GM21786 (cell line): ENCODE measurements around the gene TMEM178B.

Experiments used
- ATAC-seq: cut with Tn5 transposase; IDR thresholded peaks from one replicate; pipeline ENCODE4 v1.9.1; 2021; ENCODE audit not compliant: unreplicated experiment

TMEM178B gene

GRCh38 chr7:141349338-141349737 is 275.5 kb downstream of the TMEM178B start:
- ATAC-seq: no peak

- no peak for ATAC-seq
These were observed 275.9 kb downstream of the TMEM178B start for GRCh38 chr7:141349804-141350203.

GRCh38 chr7:141351175-141351574 is 277.3 kb downstream of the TMEM178B start:
- no peak for ATAC-seq

- no peak for ATAC-seq
These were observed 279.1 kb downstream of the TMEM178B start for GRCh38 chr7:141352955-141353354.

GRCh38 chr7:141354251-141354650 is 280.4 kb downstream of the TMEM178B start:
- no peak for ATAC-seq

- ATAC-seq: no peak
These were observed 281.2 kb downstream of the TMEM178B start for GRCh38 chr7:141355032-141355431.

- no peak for ATAC-seq
These were observed 282.3 kb downstream of the TMEM178B start for GRCh38 chr7:141356161-141356560.

- no peak for ATAC-seq
These were observed 284.5 kb downstream of the TMEM178B start for GRCh38 chr7:141358386-141358785.

GRCh38 chr7:141359262-141359661 is 285.4 kb downstream of the TMEM178B start:
- ATAC-seq: no peak

- no peak for ATAC-seq
These were observed 286.0 kb downstream of the TMEM178B start for GRCh38 chr7:141359740-141360415.

- no peak for ATAC-seq
These were observed 286.5 kb downstream of the TMEM178B start for GRCh38 chr7:141360416-141360760.

GRCh38 chr7:141360803-141361202 is 286.9 kb downstream of the TMEM178B start:
- no peak for ATAC-seq

GRCh38 chr7:141361479-141361878 is 287.6 kb downstream of the TMEM178B start:
- ATAC-seq: no peak

GRCh38 chr7:141361960-141362359 is 288.1 kb downstream of the TMEM178B start:
- no peak for ATAC-seq

- no peak for ATAC-seq
These were observed 288.9 kb downstream of the TMEM178B start for GRCh38 chr7:141362580-141363435.

- ATAC-seq: no peak
These were observed 289.9 kb downstream of the TMEM178B start for GRCh38 chr7:141363748-141364147.

- ATAC-seq: no peak
These were observed 292.3 kb downstream of the TMEM178B start for GRCh38 chr7:141366091-141366621.

- ATAC-seq: no peak
These were observed 295.6 kb downstream of the TMEM178B start for GRCh38 chr7:141369422-141369821.

GRCh38 chr7:141370178-141370577 is 296.3 kb downstream of the TMEM178B start:
- no peak for ATAC-seq

- ATAC-seq: no peak
These were observed 296.8 kb downstream of the TMEM178B start for GRCh38 chr7:141370650-141371049.

GRCh38 chr7:141374425-141374824 is 300.6 kb downstream of the TMEM178B start:
- ATAC-seq: no peak

GRCh38 chr7:141375442-141375841 is 301.6 kb downstream of the TMEM178B start:
- no peak for ATAC-seq
